ENCODE measurements around the gene NEMF. TPM values are rescaled to one million over a fixed set of nuclear protein-coding genes. Genes with fewer than 3 reads are reported as not detected.

NEMF gene
- total RNA-seq, 6 donors from 2014 or later, result 47.9 to 293 (median 73.7) TPM

DNA sequence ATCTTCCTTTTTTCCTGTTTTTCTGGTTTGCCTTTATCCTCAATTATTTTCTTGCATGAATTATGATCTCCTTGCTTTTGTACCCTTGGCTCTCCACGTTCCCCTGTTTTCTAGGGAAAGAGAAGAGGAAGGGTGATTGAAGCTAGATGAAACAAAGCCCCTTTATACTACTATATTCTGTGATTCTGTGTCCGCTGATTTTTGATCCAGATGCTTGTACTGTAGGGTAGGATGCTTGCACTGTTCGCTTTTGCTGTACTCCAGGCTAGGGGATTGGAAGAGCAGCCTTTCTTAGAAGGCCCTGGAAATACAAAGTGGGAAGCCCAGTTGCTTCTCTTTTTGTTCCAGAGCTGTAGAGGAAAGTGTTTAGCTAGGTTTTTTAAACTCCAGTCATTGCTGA lies 119.7 kb downstream of the NEMF start:
- 89 to 92% methylated on average over 3 of the region's 3 CpGs for WGBS, 2 donors
- DNase-seq (no peak), ATAC-seq (ENCODE audit: low FRiP score in 2 of 2) (no peak)

More for the DNA sequence above, 119.7 kb downstream of the NEMF start:
- no peaks in the 10 kb centered on the region for H3K9me3 ChIP-seq
- H3K27me3 ChIP-seq, result no peaks in the 10 kb centered on the region
- H3K4me1 ChIP-seq, result no peaks in the 10 kb centered on the region
- TF ChIP-seq, protein P1, sequence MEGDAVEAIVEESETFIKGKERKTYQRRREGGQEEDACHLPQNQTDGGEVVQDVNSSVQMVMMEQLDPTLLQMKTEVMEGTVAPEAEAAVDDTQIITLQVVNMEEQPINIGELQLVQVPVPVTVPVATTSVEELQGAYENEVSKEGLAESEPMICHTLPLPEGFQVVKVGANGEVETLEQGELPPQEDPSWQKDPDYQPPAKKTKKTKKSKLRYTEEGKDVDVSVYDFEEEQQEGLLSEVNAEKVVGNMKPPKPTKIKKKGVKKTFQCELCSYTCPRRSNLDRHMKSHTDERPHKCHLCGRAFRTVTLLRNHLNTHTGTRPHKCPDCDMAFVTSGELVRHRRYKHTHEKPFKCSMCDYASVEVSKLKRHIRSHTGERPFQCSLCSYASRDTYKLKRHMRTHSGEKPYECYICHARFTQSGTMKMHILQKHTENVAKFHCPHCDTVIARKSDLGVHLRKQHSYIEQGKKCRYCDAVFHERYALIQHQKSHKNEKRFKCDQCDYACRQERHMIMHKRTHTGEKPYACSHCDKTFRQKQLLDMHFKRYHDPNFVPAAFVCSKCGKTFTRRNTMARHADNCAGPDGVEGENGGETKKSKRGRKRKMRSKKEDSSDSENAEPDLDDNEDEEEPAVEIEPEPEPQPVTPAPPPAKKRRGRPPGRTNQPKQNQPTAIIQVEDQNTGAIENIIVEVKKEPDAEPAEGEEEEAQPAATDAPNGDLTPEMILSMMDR (IDR thresholded peaks at IDR 0.05), result no peak
- no peak for TF ChIP-seq POLR2A (IDR thresholded peaks at IDR 0.05)
- peaks cover 0 to 19% (median 1%) of the 10 kb centered on the region in 4 donors for H3K36me3 ChIP-seq
- no peak overlapping the region for H3K27ac ChIP-seq
- no peak overlapping the region for H3K4me3 ChIP-seq

Small RNAs within 50 kb of the gene (small RNA-seq; reads per million reads assigned to genes)
- gene RF00019 (0 reads per million in 4 donors), gene RN7SL2 (2.2 to 23.7 (median 4.4) reads per million in 4 donors), gene RN7SL3 (0 to 1.1 (median 0.41) reads per million in 4 donors), gene RNU6-189P (0 reads per million in 4 donors), gene RNU6-539P (0 reads per million in 4 donors)

Other genes starting within 250 kb of the NEMF start
- gene RPL36AL, start 232.2 kb downstream of the NEMF start, total RNA-seq, result 100 to 1,000 TPM in 5 of 6 donors, 10 to 100 TPM in 1; 98.0 to 264 (median 171) TPM
- gene MGAT2, start 232.0 kb downstream of the NEMF start, total RNA-seq, result 10 to 100 TPM; 14.7 to 41.7 (median 25.5) TPM
- gene DNAAF2, start 217.5 kb downstream of the NEMF start, total RNA-seq, result 10 to 100 TPM in 3 of 6 donors, 1 to 10 TPM in 3; 6.1 to 17.6 (median 9.6) TPM
- 1 to 10 TPM in 4 of 6 donors, under 1 TPM in 2; 0.49 to 2.7 (median 2.1) TPM for gene POLE2, start 164.6 kb downstream of the NEMF start, total RNA-seq
- 10 to 100 TPM in 1 of 6 donors, 1 to 10 TPM in 5; 4.6 to 11.1 (median 5.3) TPM for gene KLHDC1, start 159.7 kb downstream of the NEMF start, total RNA-seq
- 10 to 100 TPM; 35.4 to 77.5 (median 53.8) TPM for gene KLHDC2, start 84.6 kb downstream of the NEMF start, total RNA-seq
- 10 to 100 TPM; 21.0 to 81.8 (median 61.0) TPM for gene ARF6, start 40.3 kb upstream of the NEMF start, total RNA-seq